ENCODE results near the gene LDLRAD2. TPM values are rescaled to one million over a fixed set of nuclear protein-coding genes. Genes with fewer than 3 reads are reported as not detected.

The LDLRAD2 gene
- total and polyA plus RNA-seq, 9 of the 15 experiments (the other 6 are each of a cell fraction or from before 2014, with no cell fraction given): 0.45 to 0.48 TPM; not detected in 7

DNA sequence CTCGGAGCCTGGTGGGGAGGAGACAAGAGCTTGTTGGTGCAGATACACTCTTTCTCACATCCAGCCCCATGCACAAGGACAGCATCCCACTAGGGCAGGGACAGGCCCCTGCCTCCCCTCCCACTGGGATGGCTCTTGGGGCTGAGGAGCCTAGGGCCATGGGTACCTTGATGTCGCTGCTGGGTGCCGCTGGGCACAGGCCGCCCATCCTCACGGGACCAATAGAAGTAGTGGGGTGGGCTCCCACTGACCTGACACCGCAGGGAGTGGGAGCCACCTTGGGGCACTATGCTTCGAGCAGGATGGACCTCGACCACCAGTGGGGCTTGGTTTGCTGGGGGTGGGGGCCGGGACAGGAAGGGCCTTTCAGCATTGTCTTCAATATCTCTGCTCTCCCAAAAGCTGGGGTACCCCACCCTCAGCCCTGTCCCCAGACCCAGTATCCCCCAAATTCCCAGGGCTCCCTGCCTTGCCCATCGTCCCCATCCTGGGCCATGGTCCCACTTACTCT is 47.7 kb downstream of the LDLRAD2 start:
- POLR2A ChIA-PET: no interaction called here
- in situ Hi-C loops (cut with MboI): no loop called here
- intact Hi-C loops (cut with micrococcal nuclease): no loop called here
- no peak for TF ChIP-seq YY1 (IDR thresholded peaks at IDR 0.05; ENCODE audit: borderline replicate concordance in 1 of 3, control insufficient read depth in 1 of 3, extremely low read depth in 1 of 3, insufficient read depth in 3 of 3, insufficient read length in 1 of 3, insufficient replicate concordance in 2 of 3, low read depth in 1 of 3, low read length in 2 of 3)
- TF ChIP-seq PHF8 (IDR thresholded peaks at IDR 0.05; ENCODE audit: borderline replicate concordance, low read length): no peak
- no peak for TF ChIP-seq U2AF2 (optimal IDR thresholded peaks at IDR 0.05; ENCODE audit: low read depth, low read length)
- no peak for TF ChIP-seq JUND (IDR thresholded peaks at IDR 0.05; ENCODE audit: borderline replicate concordance, low read depth, low read length)
- TF ChIP-seq JUND (tag; IDR thresholded peaks at IDR 0.05; ENCODE audit: borderline replicate concordance, low read depth, low read length): no peak
- no peak for TF ChIP-seq MBD2 (IDR thresholded peaks at IDR 0.05; ENCODE audit: borderline replicate concordance, low read depth)
- TF ChIP-seq, protein P1, sequence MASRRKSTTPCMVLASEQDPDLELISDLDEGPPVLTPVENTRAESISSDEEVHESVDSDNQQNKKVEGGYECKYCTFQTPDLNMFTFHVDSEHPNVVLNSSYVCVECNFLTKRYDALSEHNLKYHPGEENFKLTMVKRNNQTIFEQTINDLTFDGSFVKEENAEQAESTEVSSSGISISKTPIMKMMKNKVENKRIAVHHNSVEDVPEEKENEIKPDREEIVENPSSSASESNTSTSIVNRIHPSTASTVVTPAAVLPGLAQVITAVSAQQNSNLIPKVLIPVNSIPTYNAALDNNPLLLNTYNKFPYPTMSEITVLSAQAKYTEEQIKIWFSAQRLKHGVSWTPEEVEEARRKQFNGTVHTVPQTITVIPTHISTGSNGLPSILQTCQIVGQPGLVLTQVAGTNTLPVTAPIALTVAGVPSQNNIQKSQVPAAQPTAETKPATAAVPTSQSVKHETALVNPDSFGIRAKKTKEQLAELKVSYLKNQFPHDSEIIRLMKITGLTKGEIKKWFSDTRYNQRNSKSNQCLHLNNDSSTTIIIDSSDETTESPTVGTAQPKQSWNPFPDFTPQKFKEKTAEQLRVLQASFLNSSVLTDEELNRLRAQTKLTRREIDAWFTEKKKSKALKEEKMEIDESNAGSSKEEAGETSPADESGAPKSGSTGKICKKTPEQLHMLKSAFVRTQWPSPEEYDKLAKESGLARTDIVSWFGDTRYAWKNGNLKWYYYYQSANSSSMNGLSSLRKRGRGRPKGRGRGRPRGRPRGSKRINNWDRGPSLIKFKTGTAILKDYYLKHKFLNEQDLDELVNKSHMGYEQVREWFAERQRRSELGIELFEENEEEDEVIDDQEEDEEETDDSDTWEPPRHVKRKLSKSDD (conservative IDR thresholded peaks at IDR 0.05; ENCODE audit: low read length): no peak
- TF ChIP-seq SMARCA4 (IDR thresholded peaks at IDR 0.05): no peak
- no peak for TF ChIP-seq ZNF76 (CRISPR knock-in tag; IDR thresholded peaks at IDR 0.05; ENCODE audit: borderline replicate concordance)

More for the DNA sequence above, 47.7 kb downstream of the LDLRAD2 start:
- WGBS (ENCODE audit: insufficient coverage, low coverage, missing lambda C conversion rate): 91% methylated on average over 10 of the region's 10 CpGs
- no peak overlapping the region for H3K4me2 ChIP-seq (ENCODE audit: insufficient read depth, low read length)
- no peak for ATAC-seq
- FAIRE-seq: no peak
- H3K27me3 ChIP-seq (ENCODE audit: control insufficient read depth in 2 of 2, insufficient read depth in 2 of 2, low read length in 2 of 2): no peaks in the 10 kb centered on the region
- H3K36me3 ChIP-seq (ENCODE audit: control insufficient read depth, insufficient read depth, low read length): peaks cover 88% of the 10 kb centered on the region
- H3K27ac ChIP-seq (ENCODE audit: extremely low read depth, low read depth, low read length): no peak overlapping the region
- H3K9me1 ChIP-seq (ENCODE audit: control insufficient read depth, insufficient read depth, low read length): no peaks in the 10 kb centered on the region
- H3K9ac ChIP-seq (ENCODE audit: insufficient read depth in 1 of 2, low read depth in 2 of 2, low read length in 2 of 2): no peak overlapping the region
- H3K79me2 ChIP-seq (ENCODE audit: control insufficient read depth, insufficient read depth, low read length): no peaks in the 10 kb centered on the region
- H3K9me3 ChIP-seq (replicated peaks; ENCODE audit: control insufficient read depth, insufficient read depth, low read depth, low read length): peaks cover 8% of the 10 kb centered on the region; the same call in 1 of the 2 replicates
- DNase-seq (ENCODE audit: extremely low read depth in 1 of 4, low spot score in 3 of 4): no peak
- CTCF ChIA-PET (ENCODE audit: low intra/inter-chr PET ratio): no interaction called here
- H3K4me3 ChIP-seq: no peak overlapping the region
- no peaks in the 10 kb centered on the region for H4K20me1 ChIP-seq (replicated peaks; ENCODE audit: control insufficient read depth, insufficient read depth, low read length)
- H3K4me1 ChIP-seq (replicated peaks in 1 of 2; ENCODE audit: control insufficient read depth in 2 of 2, insufficient read depth in 2 of 2, low read length in 2 of 2): peaks cover 0 to 18% of the 10 kb centered on the region in 2 experiments; a peak in 1 of 5 replicates
- no peak overlapping the region for H2AFZ ChIP-seq (ENCODE audit: low read depth, low read length)
- BruUV-seq (replicated peaks): no TSS peak

Data from K562 (cell line).